WTC11 (cell line): ENCODE data around the gene PI4KA.

Experiments
- AFF4 ChIP-seq: sonication (generic); formaldehyde crosslinking; IDR thresholded peaks from 2 replicates; pipeline ENCODE4 v1.8.1; 2023; ENCODE audit warnings: mild to moderate bottlenecking, missing genetic modification reagents, borderline replicate concordance
- ATF1 ChIP-seq: sonication (generic); formaldehyde crosslinking; IDR thresholded peaks from 2 replicates; pipeline ENCODE4 v1.8.1; 2023; ENCODE audit warnings: mild to moderate bottlenecking, moderate library complexity, missing genetic modification reagents
- CTCF ChIP-seq: fragments of 200-600 bp; IDR thresholded peaks from 2 replicates; pipeline ENCODE4 v1.8.0; 2022; ENCODE audit warnings: antibody characterized with exemption
- KAT7 ChIP-seq: sonication (generic); formaldehyde crosslinking; IDR thresholded peaks from 2 replicates; pipeline ENCODE4 v1.8.1; 2023; ENCODE audit warnings: missing genetic modification reagents, mild to moderate bottlenecking, borderline replicate concordance
- NR2C2 ChIP-seq: sonication (generic); formaldehyde crosslinking; IDR thresholded peaks from 2 replicates; pipeline ENCODE4 v1.8.0; 2022; ENCODE audit warnings: mild to moderate bottlenecking, missing genetic modification reagents
- SMAD3 ChIP-seq: sonication (generic); formaldehyde crosslinking; IDR thresholded peaks from 2 replicates; pipeline ENCODE4 v1.8.0; 2022; ENCODE audit warnings: missing genetic modification reagents, mild to moderate bottlenecking, borderline replicate concordance
- TF ChIP-seq, protein P1 (sequence below): sonication (generic); formaldehyde crosslinking; IDR thresholded peaks from 2 replicates; pipeline ENCODE4 v1.8.1; 2023; ENCODE audit warnings: mild to moderate bottlenecking, missing genetic modification reagents
- TF ChIP-seq, protein P2 (sequence below): sonication (generic); formaldehyde crosslinking; IDR thresholded peaks from 2 replicates; pipeline ENCODE4 v1.8.1; 2022; ENCODE audit warnings: mild to moderate bottlenecking, missing genetic modification reagents, moderate library complexity, borderline replicate concordance

GRCh38 chr22:20859615-20860014 lies 1.0 kb upstream of the PI4KA start:
- no peak for TF ChIP-seq CTCF
- TF ChIP-seq KAT7 = no peak
- no peak for TF ChIP-seq NR2C2
- TF ChIP-seq ATF1 (CRISPR knock-in tag) = no peak
- TF ChIP-seq, protein P1, sequence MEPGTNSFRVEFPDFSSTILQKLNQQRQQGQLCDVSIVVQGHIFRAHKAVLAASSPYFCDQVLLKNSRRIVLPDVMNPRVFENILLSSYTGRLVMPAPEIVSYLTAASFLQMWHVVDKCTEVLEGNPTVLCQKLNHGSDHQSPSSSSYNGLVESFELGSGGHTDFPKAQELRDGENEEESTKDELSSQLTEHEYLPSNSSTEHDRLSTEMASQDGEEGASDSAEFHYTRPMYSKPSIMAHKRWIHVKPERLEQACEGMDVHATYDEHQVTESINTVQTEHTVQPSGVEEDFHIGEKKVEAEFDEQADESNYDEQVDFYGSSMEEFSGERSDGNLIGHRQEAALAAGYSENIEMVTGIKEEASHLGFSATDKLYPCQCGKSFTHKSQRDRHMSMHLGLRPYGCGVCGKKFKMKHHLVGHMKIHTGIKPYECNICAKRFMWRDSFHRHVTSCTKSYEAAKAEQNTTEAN (CRISPR knock-in tag) = no peak
- TF ChIP-seq, protein P2, sequence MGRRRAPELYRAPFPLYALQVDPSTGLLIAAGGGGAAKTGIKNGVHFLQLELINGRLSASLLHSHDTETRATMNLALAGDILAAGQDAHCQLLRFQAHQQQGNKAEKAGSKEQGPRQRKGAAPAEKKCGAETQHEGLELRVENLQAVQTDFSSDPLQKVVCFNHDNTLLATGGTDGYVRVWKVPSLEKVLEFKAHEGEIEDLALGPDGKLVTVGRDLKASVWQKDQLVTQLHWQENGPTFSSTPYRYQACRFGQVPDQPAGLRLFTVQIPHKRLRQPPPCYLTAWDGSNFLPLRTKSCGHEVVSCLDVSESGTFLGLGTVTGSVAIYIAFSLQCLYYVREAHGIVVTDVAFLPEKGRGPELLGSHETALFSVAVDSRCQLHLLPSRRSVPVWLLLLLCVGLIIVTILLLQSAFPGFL (CRISPR knock-in tag) = no peak
- no peak for TF ChIP-seq AFF4 (CRISPR knock-in tag)
- TF ChIP-seq SMAD3 (CRISPR knock-in tag) = no peak
